HG03175 (cell line): Measurements from ENCODE around the gene TMC1.

ENCODE experiments used
- ATAC-seq: cut with Tn5 transposase; IDR thresholded peaks from one replicate; pipeline ENCODE4 v1.9.1; 2021; ENCODE audit warnings: mild to moderate bottlenecking, moderate library complexity; ENCODE audit not compliant: unreplicated experiment

Gene TMC1

DNA sequence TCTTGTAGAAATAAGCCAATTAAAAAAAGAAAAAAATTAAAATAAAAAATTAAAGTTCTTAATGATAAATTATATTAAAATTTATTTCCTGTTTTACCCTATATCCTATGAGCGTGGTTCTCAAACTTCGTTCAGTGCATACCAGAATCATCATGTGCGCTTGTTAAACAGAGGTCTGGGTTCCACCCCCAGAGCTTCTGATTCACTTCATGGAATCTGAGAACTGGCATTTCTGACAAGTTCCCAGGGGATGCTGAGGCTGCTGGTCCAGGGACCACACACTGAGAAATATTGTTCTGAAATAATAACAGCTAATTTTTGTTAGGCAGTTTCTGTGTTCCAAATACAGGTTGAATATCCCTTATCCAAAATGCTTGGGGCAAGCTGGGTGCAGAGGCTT lies 79.3 kb downstream of the TMC1 start:
- ATAC-seq = no peak

DNA sequence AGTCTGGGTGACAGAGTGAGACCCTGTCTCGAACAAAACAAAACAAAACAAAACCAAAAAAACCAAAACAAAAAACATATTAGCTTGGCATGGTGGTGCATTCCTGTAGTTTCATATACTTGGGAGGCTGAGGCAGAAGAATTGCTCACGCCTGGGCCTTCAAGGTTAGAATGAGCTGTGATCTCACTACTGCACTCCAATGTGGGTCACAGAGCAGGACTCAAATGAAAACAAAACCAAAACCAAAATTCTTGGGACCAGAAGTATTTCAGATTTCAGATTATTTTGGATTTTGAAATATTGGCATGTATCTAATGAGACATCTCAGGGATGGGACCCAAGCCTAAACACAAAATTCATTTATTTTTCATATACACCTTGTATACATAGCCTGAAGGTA lies 80.2 kb downstream of the TMC1 start:
- ATAC-seq = no peak

DNA sequence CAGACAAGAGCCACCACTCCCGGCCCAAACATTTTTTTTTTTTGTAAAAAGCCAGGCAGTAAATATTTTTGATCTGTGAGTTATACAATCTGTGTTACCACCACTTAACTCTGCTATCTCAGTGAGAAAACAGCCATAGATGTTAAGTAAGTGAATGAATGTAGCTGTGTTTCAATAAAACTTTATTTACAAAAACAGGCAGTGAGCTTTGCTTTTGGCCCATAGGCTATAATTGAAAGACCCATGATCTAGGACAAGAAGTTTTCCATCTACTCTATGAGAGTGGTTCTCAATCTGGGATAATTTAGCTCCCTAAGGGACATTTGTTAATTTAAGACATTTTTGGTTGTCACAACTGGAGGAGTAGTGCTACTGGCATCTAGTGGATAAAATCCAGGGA lies 91.0 kb downstream of the TMC1 start:
- ATAC-seq = no peak

DNA sequence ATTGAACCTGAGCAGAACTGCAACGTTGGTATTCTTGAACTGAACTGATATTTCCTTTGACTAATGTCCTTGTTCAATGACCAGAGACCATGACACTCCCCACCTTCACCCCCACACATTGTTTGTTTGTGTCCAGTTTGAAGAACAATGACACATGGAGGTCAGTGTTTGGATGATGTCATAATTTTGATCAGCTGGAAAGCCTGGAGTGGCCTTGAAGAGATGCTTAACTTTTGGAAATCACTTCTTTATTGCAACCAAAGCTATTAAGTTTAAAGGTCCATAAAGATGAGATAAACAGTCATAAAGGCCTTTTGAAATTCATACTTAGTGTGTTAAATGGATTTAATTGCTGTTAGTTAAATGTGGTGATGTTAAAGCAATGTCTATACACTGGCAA lies 92.7 kb downstream of the TMC1 start:
- no peak for ATAC-seq

DNA sequence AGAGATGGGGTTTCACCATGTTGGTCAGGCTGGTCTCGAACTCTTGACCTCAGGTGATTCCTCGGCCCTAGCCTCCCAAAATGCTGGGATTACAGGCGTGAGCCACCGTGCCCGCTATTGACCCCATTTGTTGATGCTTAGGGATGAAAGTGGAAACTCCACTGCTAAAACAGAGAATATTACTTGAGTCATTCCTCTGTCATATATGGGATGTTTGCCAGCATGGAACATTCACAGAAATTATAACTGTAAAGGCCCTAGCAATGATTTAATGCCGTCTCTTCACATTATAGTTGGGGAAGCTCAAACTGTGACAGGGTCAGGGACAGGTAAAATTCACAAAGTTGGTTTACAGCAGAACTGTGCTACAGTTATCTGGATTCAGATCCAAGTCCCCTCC lies 94.5 kb downstream of the TMC1 start:
- ATAC-seq = no peak

DNA sequence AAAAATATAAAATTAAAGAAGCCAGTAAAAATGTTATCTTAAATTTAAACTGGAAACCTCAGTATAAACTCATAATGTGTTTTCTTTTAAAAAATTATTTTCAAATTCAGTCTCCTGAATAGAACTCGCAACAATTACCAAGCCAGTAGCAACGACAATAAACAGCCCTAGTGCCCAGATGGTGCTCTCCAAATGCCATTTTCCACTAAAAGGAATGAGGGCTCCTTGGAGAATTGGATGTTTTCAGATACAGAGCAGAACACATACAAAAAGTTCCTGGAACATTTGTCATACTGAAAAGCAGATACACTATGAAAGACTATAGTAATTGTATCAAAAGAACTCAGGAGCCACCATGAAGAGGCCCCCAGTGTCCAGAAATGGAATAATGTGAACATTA lies 97.4 kb downstream of the TMC1 start:
- ATAC-seq = no peak

DNA sequence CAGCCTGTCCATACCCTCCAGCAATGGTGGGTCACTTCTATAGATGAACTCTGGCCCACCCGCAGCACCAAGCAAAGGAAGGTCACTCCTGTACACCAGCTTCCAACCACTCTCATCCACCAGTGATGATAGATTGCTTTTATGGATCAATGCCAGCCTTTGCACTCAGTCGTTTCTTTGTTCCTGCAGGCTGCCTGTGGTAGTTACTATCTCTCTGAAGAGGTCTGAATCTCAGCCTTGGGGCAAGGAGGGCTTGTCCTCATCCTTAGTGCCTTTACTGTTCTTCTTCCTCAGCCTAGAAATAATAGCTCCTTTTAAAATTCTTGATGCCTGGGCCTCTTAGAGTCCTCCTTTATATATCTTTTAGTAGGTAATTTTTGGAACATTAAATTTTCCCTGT lies 100.8 kb downstream of the TMC1 start:
- ATAC-seq = no peak

DNA sequence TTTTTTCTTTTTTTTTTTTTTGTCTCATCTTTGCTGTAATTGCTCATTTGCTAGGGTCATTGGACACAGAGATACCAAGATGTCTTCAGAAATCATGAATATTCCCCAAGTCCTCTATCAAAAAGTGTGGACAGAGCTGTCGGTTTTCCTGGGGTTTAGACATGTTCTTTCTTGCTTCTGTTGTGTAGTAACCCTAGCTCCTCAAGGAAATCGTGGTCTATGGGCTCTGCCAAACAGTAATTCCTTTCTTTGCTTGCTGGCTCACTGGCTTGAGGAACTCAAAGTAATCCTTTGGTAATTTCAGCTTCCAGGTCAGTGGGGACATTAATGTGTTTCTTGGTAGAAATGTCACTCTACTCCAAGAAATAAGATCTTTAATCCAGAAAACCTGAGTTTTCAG lies 101.7 kb downstream of the TMC1 start:
- ATAC-seq = no peak

GRCh38 chr9:72627147-72627546 lies 105.7 kb downstream of the TMC1 start:
- ATAC-seq = no peak

DNA sequence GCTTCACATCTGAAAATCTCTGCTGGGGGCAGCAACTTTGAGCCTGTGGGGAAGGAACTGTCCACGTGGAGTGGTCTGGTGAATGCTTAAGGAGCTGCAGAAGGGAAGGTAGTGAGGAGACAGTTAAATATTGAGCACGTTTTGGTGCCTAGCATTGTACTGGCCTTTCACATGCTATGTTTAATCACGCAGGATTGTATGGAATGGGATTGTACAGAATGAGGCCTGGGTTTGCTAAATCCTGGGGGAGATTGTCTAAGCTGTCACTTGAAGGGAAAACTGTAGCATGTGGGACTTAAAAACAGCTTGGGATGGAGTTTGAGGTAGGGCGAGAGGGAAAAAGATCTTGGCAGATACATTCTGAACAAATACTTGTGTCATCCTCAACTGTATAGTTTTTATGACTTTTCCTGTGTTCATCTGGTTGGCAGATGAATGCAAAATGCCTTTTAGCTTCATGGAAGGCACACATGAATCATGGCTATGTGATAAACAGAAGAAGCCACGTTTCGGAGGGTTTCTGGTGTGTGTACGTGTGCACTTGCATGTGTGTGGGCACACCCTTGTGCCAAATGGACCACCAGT lies 106.6 kb downstream of the TMC1 start:
- ATAC-seq = no peak

GRCh38 chr9:72633966-72634365 lies 112.6 kb downstream of the TMC1 start:
- ATAC-seq = no peak

DNA sequence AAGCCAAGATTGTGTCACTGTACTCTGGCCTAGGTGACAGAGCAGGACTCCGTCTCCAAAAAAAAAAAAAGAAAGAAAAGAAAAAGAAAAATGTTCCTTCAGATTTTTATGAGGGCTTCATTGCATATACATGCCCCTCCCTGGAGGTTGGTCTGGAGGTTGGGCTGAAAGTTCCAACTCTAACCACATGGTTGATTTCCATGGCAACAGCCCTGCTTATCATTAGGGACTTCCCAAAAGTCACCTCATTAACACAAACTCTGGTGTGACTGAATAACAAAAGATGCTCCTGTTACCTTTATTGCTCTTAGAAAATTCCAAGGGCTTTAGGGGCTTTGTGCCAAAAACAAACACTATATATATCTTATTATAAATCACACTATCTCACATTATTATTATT lies 113.8 kb downstream of the TMC1 start:
- ATAC-seq = peak; percentile 92

DNA sequence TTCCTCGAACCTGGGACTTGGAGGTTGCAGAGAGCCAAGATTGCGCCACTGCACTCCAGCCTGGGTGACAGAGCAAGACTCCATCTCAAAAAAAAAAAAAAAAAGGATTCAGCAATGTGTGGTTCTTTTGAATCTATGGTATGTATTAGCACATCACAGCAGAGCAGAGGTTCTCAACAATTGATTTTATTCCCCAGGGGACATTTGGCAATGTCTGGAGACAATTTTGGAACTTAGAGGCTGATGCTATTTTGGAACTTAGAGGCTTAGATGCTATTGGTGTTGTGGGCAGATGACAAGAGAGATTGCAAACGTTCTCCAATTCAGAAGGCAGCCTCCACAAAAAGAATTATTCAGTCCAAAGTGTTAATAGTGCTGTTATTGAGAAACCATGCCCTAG lies 115.2 kb downstream of the TMC1 start:
- no peak for ATAC-seq

DNA sequence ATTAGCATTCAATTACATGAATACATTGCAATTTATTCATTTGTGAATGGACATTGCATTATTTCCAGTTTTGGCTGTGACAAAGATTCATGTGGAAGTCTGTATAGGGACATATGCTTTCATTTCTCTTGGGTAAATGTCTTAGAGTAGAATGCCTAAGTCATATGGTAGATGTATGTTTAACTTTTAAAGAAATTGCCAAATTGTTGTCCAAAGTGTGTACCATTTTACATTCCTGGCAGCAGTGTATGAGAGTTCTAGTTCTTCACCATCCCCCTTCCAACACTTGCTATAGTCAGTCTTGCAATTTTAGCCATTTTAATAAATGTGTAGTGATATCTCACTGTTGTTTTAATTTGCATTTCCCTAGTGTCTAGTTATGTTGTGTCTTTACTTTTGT lies 122.2 kb downstream of the TMC1 start:
- ATAC-seq = no peak

GRCh38 chr9:72646061-72646460 lies 124.7 kb downstream of the TMC1 start:
- ATAC-seq = no peak

GRCh38 chr9:72648324-72649126 lies 127.1 kb downstream of the TMC1 start:
- no peak for ATAC-seq

- ATAC-seq = no peak
Measured at GRCh38 chr9:72649127-72649442, 127.7 kb downstream of the TMC1 start.

- ATAC-seq = no peak
Measured at GRCh38 chr9:72650206-72650605, 128.8 kb downstream of the TMC1 start.

DNA sequence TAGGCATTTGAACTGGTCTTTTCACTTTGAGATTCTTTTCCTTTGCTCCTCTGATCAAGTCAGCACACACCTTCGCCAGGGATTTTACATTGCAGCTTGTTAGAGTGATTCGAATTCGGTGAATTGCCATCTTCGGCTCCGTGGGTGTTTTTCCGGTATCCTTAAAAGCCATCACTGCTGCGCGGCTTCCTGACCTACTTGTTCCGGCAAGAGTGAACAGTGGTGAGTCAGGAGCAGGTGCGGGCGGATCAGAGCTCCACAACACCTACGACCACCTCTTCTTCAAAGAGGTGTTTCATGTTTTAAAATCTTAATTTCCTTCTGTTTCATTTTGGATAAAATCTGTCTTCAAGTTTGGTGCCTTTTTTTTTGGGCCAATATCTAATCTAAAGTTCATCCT lies 134.6 kb downstream of the TMC1 start:
- ATAC-seq = no peak

GRCh38 chr9:72657023-72657422 lies 135.6 kb downstream of the TMC1 start:
- ATAC-seq = no peak

DNA sequence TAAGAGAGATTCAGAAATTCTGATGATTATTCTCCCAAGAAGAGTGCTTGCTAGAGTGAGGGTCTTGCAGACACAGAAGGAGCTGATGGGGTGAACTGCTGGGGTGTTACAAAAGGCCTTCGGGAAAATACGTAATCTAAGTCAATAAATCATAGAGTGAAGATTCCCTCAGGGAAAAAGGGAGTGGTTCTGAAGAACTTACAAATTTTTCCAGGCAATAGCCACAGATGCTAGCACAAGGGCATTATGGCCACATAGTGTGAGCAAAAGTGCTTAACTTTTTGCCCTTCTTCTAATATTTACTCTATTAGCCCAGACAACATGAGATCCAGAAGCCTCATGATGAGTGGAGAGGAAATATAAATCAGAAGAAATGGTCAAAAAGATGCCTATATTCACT lies 137.3 kb downstream of the TMC1 start:
- ATAC-seq = no peak

- ATAC-seq = no peak
Measured at GRCh38 chr9:72661401-72662135, 140.2 kb downstream of the TMC1 start.
